Neural cell (in vitro differentiated cells): ENCODE data around the gene ARHGEF39. TPM values are rescaled to one million over a fixed set of nuclear protein-coding genes. Genes with fewer than 3 reads are reported as not detected.

Experiments
- H2AFZ ChIP-seq: fragments of 200-600, 300-800 bp; sonication (generic), shearing (Covaris generic); 2 replicates; pipeline ENCODE4 v1.6.0; 2014; ENCODE audit warnings: low read depth, mild to moderate bottlenecking, antibody characterized with exemption, low read length, moderate library complexity
- H3F3A ChIP-seq: fragments of 200-600 bp; shearing (Covaris generic); 2 replicates; pipeline ENCODE4 v1.6.1; 2016; ENCODE audit warnings: mild to moderate bottlenecking, moderate library complexity, mixed read lengths, antibody characterized with exemption, low read length; ENCODE audit not compliant: insufficient read depth, poor library complexity, severe bottlenecking
- H3K27ac ChIP-seq: fragments of 200-600, 300-800 bp; sonication (generic), shearing (Covaris generic); 2 replicates; pipeline ENCODE4 v1.5.1; 2014; ENCODE audit warnings: mild to moderate bottlenecking, low read length, moderate library complexity
- H3K27me3 ChIP-seq: fragments of 300-800, 200-600 bp; sonication (generic), shearing (Covaris generic); 2 replicates; pipeline ENCODE4 v1.6.0; 2014; ENCODE audit warnings: mild to moderate bottlenecking, low read depth, low read length, moderate library complexity; ENCODE audit not compliant: insufficient read depth
- H3K36me3 ChIP-seq: fragments of 300-800, 200-600 bp; sonication (generic), shearing (Covaris generic); 2 replicates; pipeline ENCODE4 v1.5.1; 2014; ENCODE audit warnings: mild to moderate bottlenecking, antibody characterized with exemption, low read length, moderate library complexity; ENCODE audit not compliant: insufficient read depth
- H3K4me2 ChIP-seq: fragments of 300-800, 200-600 bp; sonication (generic), shearing (Covaris generic); 2 replicates; pipeline ENCODE4 v1.6.0; 2014; ENCODE audit warnings: mild to moderate bottlenecking, low read length
- H3K4me3 ChIP-seq: fragments of 300-800, 200-600 bp; sonication (generic), shearing (Covaris generic); 2 replicates; pipeline ENCODE4 v1.5.1; 2014; ENCODE audit warnings: mild to moderate bottlenecking, low read length, moderate library complexity
- H3K79me2 ChIP-seq: fragments of 200-600 bp; shearing (Covaris generic); replicated peaks from 2 replicates; pipeline ENCODE4 v1.6.0; 2014; ENCODE audit warnings: mild to moderate bottlenecking, low read length, moderate library complexity; ENCODE audit not compliant: insufficient read depth
- H3K9ac ChIP-seq: fragments of 300-800, 200-600 bp; sonication (generic), shearing (Covaris generic); 2 replicates; pipeline ENCODE4 v1.6.1; 2016; ENCODE audit warnings: mild to moderate bottlenecking, low read length, mixed read lengths
- H3K9me2 ChIP-seq: fragments of 200-600 bp; shearing (Covaris generic); 2 replicates; pipeline ENCODE4 v1.6.1; 2016; ENCODE audit warnings: mild to moderate bottlenecking, low read length, mixed read lengths; ENCODE audit not compliant: insufficient read depth
- H3K9me3 ChIP-seq: fragments of 200-600, 300-800 bp; sonication (generic), shearing (Covaris generic); 2 replicates; pipeline ENCODE4 v1.6.1; 2016; ENCODE audit warnings: mild to moderate bottlenecking, mixed run types, low read length, moderate library complexity, mixed read lengths
- H4K20me1 ChIP-seq: fragments of 200-600 bp; shearing (Covaris generic); 2 replicates; pipeline ENCODE4 v1.6.1; 2016; ENCODE audit warnings: mild to moderate bottlenecking, mixed run types; ENCODE audit not compliant: insufficient read depth
- CTCF ChIP-seq: fragments of 450-650 bp; IDR thresholded peaks from 2 replicates; pipeline ENCODE4 v1.5.1; 2014; ENCODE audit warnings: antibody characterized with exemption, mild to moderate bottlenecking, moderate library complexity; ENCODE audit not compliant: poor library complexity, severe bottlenecking
- EP300 ChIP-seq: fragments of 450-650 bp; conservative IDR thresholded peaks from 2 replicates; pipeline ENCODE4 v1.6.1; 2014; ENCODE audit warnings: antibody characterized with exemption, mild to moderate bottlenecking, moderate library complexity; ENCODE audit not compliant: poor library complexity, severe bottlenecking
- EZH2 ChIP-seq: fragments of 200-600, 300-800 bp; shearing (Covaris generic), sonication (generic); IDR thresholded peaks from 2 replicates; pipeline ENCODE4 v1.6.1; 2014; ENCODE audit warnings: antibody characterized with exemption, low read length, borderline replicate concordance, mild to moderate bottlenecking; ENCODE audit not compliant: insufficient read depth, poor library complexity, severe bottlenecking
- MXI1 ChIP-seq: fragments of 450-650 bp; conservative IDR thresholded peaks from 2 replicates; pipeline ENCODE4 v1.6.1; 2014; ENCODE audit warnings: antibody characterized with exemption, mild to moderate bottlenecking; ENCODE audit not compliant: poor library complexity, severe bottlenecking
- POLR2AphosphoS5 ChIP-seq: IDR thresholded peaks from 2 replicates; pipeline ENCODE4 v1.6.1; 2012
- RAD21 ChIP-seq: fragments of 450-650 bp; conservative IDR thresholded peaks from 2 replicates; pipeline ENCODE4 v1.6.1; 2014; ENCODE audit warnings: antibody characterized with exemption, mild to moderate bottlenecking, moderate library complexity
- REST ChIP-seq: IDR thresholded peaks from 2 replicates; pipeline ENCODE4 v1.6.1; 2012; ENCODE audit warnings: borderline replicate concordance
- SMC3 ChIP-seq: fragments of 450-650 bp; conservative IDR thresholded peaks from 2 replicates; pipeline ENCODE4 v1.6.1; 2014; ENCODE audit warnings: antibody characterized with exemption, mild to moderate bottlenecking, moderate library complexity; ENCODE audit not compliant: poor library complexity
- TAF1 ChIP-seq: IDR thresholded peaks from 2 replicates; pipeline ENCODE4 v1.6.1; 2012; ENCODE audit warnings: low read depth
- polyA plus RNA-seq: library from polyadenylated mRNA; depleted of rRNA; stranded (reverse); fragments of >200 nt; gene quantifications from 2 replicates; pipeline ENCODE4 v1.2.3, GENCODE V29; 2014

ARHGEF39 gene
- polyA plus RNA-seq, 1 donor from 2014 or later = 0.51 TPM

- H3K9me2 ChIP-seq = no peaks in the 10 kb centered on the region
- H3K4me3 ChIP-seq = no peak overlapping the region
- no peak overlapping the region for H3K4me2 ChIP-seq
- H3K9me3 ChIP-seq = no peaks in the 10 kb centered on the region
- H3F3A ChIP-seq = no peaks in the 10 kb centered on the region
- no peak overlapping the region for H3K9ac ChIP-seq
- no peaks in the 10 kb centered on the region for H4K20me1 ChIP-seq
- TF ChIP-seq POLR2AphosphoS5 = no peak
- no peak for TF ChIP-seq REST
- TF ChIP-seq CTCF = no peak
- no peak for TF ChIP-seq EP300
- no peak for TF ChIP-seq SMC3
- no peak for TF ChIP-seq MXI1
- no peak for TF ChIP-seq RAD21
- no peak for TF ChIP-seq TAF1
- no peaks in the 10 kb centered on the region for H3K79me2 ChIP-seq
- no peak overlapping the region for H2AFZ ChIP-seq
- H3K27ac ChIP-seq = no peak overlapping the region
- H3K27me3 ChIP-seq = peaks cover 33% of the 10 kb centered on the region
- H3K36me3 ChIP-seq = no peaks in the 10 kb centered on the region
Observed at GRCh38 chr9:35618854-35619799, 45.9 kb downstream of the ARHGEF39 start.

- no peaks in the 10 kb centered on the region for H3K9me2 ChIP-seq
- no peaks in the 10 kb centered on the region for H3K9me3 ChIP-seq
- no peak for TF ChIP-seq SMC3
- no peak for TF ChIP-seq POLR2AphosphoS5
- TF ChIP-seq REST = no peak
- no peak for TF ChIP-seq MXI1
- TF ChIP-seq CTCF = no peak
- TF ChIP-seq EP300 = no peak
- no peak for TF ChIP-seq TAF1
- no peak for TF ChIP-seq RAD21
- no peak for TF ChIP-seq EZH2
- no peaks in the 10 kb centered on the region for H4K20me1 ChIP-seq
- no peak within 1 kb of the TSS for H3K27ac ChIP-seq
- H2AFZ ChIP-seq = no peak within 1 kb of the TSS
- H3K9ac ChIP-seq = no peak within 1 kb of the TSS
- no peaks in the 10 kb centered on the region for H3F3A ChIP-seq
- peaks cover 33% of the 10 kb centered on the region for H3K27me3 ChIP-seq
- H3K4me2 ChIP-seq = no peak within 1 kb of the TSS
- H3K79me2 ChIP-seq = no peaks in the 10 kb centered on the region
- H3K4me3 ChIP-seq = no peak within 1 kb of the TSS
- no peaks in the 10 kb centered on the region for H3K36me3 ChIP-seq
Observed at GRCh38 chr9:35618325-35618727, 46.7 kb downstream of the ARHGEF39 start, which contains the start of gene CD72. CD72 (minus strand) TSS chr9:35618413; CDS start chr9:35618303, 110 bp downstream.
